SJSA1 (cell line): ENCODE data around the gene PTK7. TPM values are rescaled to one million over a fixed set of nuclear protein-coding genes. Genes with fewer than 3 reads are reported as not detected.
A peak's percentile ranks its signal among the peaks of the same experiment; 100 is the strongest.
"Not testable (repeated sequence)": the region's sequence is repeated elsewhere in the genome, so short reads cannot be mapped to it uniquely, and the experiment has no call there.

ENCODE experiments used
- DNase-seq, 2 experiments: peaks; one replicate each; pipeline ENCODE4 v3.0.0-alpha.2; 2015 to 2020; ENCODE audit warnings: low spot score in 2 of 2, low read depth in 1 of 2
- H3K27ac ChIP-seq: fragments of 250-450 bp; sonication (Bioruptor Pico); 2 replicates; pipeline ENCODE4 v1.5.1; 2020; ENCODE audit warnings: mild to moderate bottlenecking, moderate library complexity
- H3K27me3 ChIP-seq: fragments of 250-450 bp; sonication (Bioruptor Pico); replicated peaks from 2 replicates; pipeline ENCODE4 v1.5.1; 2020; ENCODE audit warnings: mild to moderate bottlenecking, moderate library complexity
- H3K36me3 ChIP-seq: fragments of 250-450 bp; sonication (Bioruptor Pico); 2 replicates; pipeline ENCODE4 v1.5.1; 2020; ENCODE audit warnings: mild to moderate bottlenecking
- H3K4me1 ChIP-seq: fragments of 250-450 bp; sonication (Bioruptor Pico); replicated peaks from 2 replicates; pipeline ENCODE4 v1.6.1; 2021; ENCODE audit warnings: mild to moderate bottlenecking
- H3K4me3 ChIP-seq: fragments of 250-450 bp; sonication (Bioruptor Pico); 2 replicates; pipeline ENCODE4 v1.5.1; 2020; ENCODE audit warnings: mild to moderate bottlenecking
- H3K9me3 ChIP-seq: fragments of 250-450 bp; sonication (Bioruptor Pico); replicated peaks from 2 replicates; pipeline ENCODE4 v1.5.1; 2020; ENCODE audit warnings: mild to moderate bottlenecking
- total RNA-seq: library from RNA; depleted of rRNA; stranded (reverse); fragments of >200 nt; shearing (Covaris generic); gene quantifications from 2 replicates; pipeline ENCODE4 v1.2.3, GENCODE V29; 2014; rRNA removed

PTK7 gene
- total RNA-seq: 60.6 and 87.0 TPM in 2 replicates

- H3K27ac ChIP-seq: peak within 1 kb of the TSS; percentile 33
- peak in 1 of 2 experiments; percentile 67 for DNase-seq
- H3K4me1 ChIP-seq: peaks cover 19% of the 10 kb centered on the region
- peaks cover 11% of the 10 kb centered on the region for H3K36me3 ChIP-seq
- no peaks in the 10 kb centered on the region for H3K9me3 ChIP-seq
- no peaks in the 10 kb centered on the region for H3K27me3 ChIP-seq
- peak within 1 kb of the TSS; percentile 94 for H3K4me3 ChIP-seq
Observed at GRCh38 chr6:43075670-43076463, at the start of gene PTK7. TSS of gene PTK7 (plus strand) at chr6:43076314. CDS start at chr6:43076489, 175 bp downstream.

DNA sequence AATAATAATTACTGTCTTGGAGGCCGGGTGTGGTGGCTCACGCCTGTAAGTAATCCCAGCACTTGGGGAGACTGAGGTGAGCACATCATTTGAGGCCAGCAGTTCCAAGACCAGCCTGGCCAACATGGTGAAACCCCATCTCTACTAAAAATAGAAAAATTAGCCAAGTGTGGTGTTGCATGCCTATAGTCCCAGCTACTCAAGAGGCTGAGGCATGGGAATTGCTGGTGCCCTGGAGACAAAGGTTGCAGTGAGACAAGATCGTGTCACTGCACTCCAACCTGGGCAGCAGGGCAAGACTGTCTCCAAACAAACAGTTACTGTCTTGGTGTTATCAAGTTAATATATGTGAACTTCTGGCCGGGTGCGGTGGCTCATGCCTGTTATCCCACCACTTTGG, 49.7 kb upstream of the PTK7 start:
- no peak overlapping the region for H3K4me3 ChIP-seq
- H3K27me3 ChIP-seq: no peaks in the 10 kb centered on the region
- peaks cover 92% of the 10 kb centered on the region for H3K36me3 ChIP-seq
- no peak overlapping the region for H3K27ac ChIP-seq
- H3K4me1 ChIP-seq: peaks cover 5% of the 10 kb centered on the region
- DNase-seq: no peak
- H3K9me3 ChIP-seq: no peaks in the 10 kb centered on the region

GRCh38 chr6:43029120-43029519, 47.0 kb upstream of the PTK7 start:
- peaks cover 97% of the 10 kb centered on the region for H3K36me3 ChIP-seq
- no peaks in the 10 kb centered on the region for H3K4me1 ChIP-seq
- no peak overlapping the region for H3K27ac ChIP-seq
- H3K27me3 ChIP-seq: no peaks in the 10 kb centered on the region
- H3K4me3 ChIP-seq: no peak overlapping the region
- no peak for DNase-seq
- no peaks in the 10 kb centered on the region for H3K9me3 ChIP-seq

- H3K9me3 ChIP-seq: no peaks in the 10 kb centered on the region
- H3K4me3 ChIP-seq: no peak overlapping the region
- no peak for DNase-seq
- H3K4me1 ChIP-seq: no peaks in the 10 kb centered on the region
- H3K27ac ChIP-seq: no peak overlapping the region
- no peaks in the 10 kb centered on the region for H3K27me3 ChIP-seq
- H3K36me3 ChIP-seq: peaks cover 90% of the 10 kb centered on the region
Observed at GRCh38 chr6:43032326-43032725, 43.8 kb upstream of the PTK7 start.

DNA sequence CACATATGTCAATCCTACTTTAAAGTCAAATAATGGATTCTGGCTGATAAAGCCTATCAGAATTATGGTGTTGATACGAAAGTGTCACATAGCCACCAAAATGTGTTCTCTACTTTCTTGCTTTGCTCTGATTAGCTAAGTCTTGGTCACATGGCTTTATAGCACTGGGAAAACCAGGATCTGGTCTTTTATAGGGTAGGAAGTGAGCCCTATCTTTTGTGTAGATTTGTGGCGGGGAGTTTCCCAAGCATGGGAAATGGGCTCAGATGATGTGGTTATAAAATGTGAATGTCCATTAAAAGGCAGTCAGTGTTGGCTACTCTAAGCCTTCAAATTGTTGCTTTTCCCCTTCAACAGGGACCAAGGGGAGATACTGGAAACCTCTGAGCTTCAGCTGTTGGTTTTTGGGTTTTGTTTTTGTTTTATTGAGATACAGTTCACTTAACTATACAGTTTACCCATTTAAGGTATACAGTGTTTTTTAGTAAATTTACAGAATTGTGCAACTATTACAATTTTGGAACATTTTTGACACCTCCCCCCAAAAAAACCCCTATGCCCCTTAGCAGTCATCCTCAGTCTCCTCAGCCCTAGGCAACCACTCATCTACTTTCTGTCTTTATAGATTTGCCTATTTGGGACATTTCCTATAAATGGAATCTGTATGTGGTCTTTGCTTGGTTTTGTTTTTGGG, 42.5 kb upstream of the PTK7 start:
- Histone ChIP-seq H3K4me1 (no peaks in the 10 kb centered on the region), H3K4me3 (no peak overlapping the region), H3K9me3 (no peaks in the 10 kb centered on the region), H3K27me3 (no peaks in the 10 kb centered on the region), H3K27ac (no peak overlapping the region), H3K36me3 (peaks cover 90% of the 10 kb centered on the region)
- DNase-seq: no peak

GRCh38 chr6:43034190-43034525, 42.0 kb upstream of the PTK7 start:
- Histone ChIP-seq H3K4me1 (no peaks in the 10 kb centered on the region), H3K9me3 (no peaks in the 10 kb centered on the region), H3K27ac (no peak overlapping the region), H3K4me3 (no peak overlapping the region), H3K27me3 (no peaks in the 10 kb centered on the region), H3K36me3 (peaks cover 90% of the 10 kb centered on the region)
- no peak for DNase-seq

DNA sequence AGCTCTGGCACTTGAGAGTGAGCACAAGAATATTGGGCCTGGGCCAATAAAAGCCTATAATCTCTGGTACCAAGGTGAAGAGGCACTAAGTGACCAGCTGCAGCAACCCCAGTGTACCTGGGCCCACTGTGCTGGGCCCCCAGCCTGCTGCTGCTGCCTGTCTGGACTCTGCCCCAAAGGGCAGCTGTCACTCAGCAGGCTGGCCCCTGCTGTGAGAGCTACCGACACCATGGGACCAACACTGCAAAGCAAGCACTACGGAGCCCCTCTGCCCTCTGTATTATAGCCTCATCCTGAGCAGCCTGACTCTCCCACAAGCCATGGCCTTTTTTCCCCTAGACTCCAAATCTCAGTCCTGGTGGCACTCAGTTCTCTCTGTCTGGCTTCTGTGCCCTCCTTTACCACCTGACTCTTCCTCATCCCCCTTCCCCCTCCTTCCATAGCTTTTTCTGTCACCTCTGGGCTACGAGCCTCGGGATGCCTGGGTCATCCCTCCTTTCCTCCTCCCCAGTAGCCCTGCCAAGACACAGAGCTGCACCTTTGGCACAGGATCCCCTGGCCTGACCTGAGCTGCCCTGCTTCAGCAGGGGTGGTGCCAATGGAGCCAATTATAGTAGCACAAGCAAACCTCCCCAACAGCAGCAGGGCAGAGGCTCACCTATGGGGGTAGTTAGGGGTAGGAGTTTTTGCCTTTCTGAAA, 40.5 kb upstream of the PTK7 start:
- DNase-seq: no peak
- Histone ChIP-seq H3K9me3 (no peaks in the 10 kb centered on the region), H3K27ac (no peak overlapping the region), H3K4me3 (no peak overlapping the region), H3K4me1 (no peaks in the 10 kb centered on the region), H3K27me3 (no peaks in the 10 kb centered on the region), H3K36me3 (peaks cover 85% of the 10 kb centered on the region)

GRCh38 chr6:43036712-43037111, 39.4 kb upstream of the PTK7 start:
- H3K27me3 ChIP-seq: no peaks in the 10 kb centered on the region
- H3K9me3 ChIP-seq: no peaks in the 10 kb centered on the region
- H3K4me3 ChIP-seq: no peak overlapping the region
- H3K36me3 ChIP-seq: peaks cover 83% of the 10 kb centered on the region
- DNase-seq: no peak
- H3K27ac ChIP-seq: no peak overlapping the region
- no peaks in the 10 kb centered on the region for H3K4me1 ChIP-seq

DNA sequence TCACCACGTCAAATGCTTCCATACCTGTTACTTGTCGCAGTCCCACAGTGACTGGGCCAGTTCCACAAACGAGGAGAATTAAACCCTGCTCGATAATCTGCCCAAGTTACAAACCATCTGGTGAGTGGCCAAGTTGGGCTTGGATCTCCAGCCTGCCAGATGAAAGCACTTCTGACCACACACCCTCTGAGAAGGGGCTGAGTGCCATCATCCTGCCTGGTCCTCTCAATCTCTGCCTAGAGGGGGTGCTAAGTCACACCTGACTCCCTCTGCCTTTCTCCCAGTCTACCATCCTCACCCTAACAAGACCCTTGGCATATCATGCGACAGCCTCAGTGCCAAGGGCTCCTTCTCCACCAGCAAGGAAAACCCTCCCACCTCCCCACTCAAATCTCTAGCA, 38.9 kb upstream of the PTK7 start:
- H3K9me3 ChIP-seq: no peaks in the 10 kb centered on the region
- H3K4me3 ChIP-seq: no peak overlapping the region
- no peak overlapping the region for H3K27ac ChIP-seq
- no peak for DNase-seq
- no peaks in the 10 kb centered on the region for H3K27me3 ChIP-seq
- no peaks in the 10 kb centered on the region for H3K4me1 ChIP-seq
- H3K36me3 ChIP-seq: peaks cover 80% of the 10 kb centered on the region

- Histone ChIP-seq H3K36me3 (peaks cover 80% of the 10 kb centered on the region), H3K4me3 (no peak overlapping the region), H3K27ac (no peak overlapping the region), H3K4me1 (no peaks in the 10 kb centered on the region), H3K27me3 (no peaks in the 10 kb centered on the region), H3K9me3 (no peaks in the 10 kb centered on the region)
- no peak for DNase-seq
Observed at GRCh38 chr6:43037706-43038105, 38.4 kb upstream of the PTK7 start.

DNA sequence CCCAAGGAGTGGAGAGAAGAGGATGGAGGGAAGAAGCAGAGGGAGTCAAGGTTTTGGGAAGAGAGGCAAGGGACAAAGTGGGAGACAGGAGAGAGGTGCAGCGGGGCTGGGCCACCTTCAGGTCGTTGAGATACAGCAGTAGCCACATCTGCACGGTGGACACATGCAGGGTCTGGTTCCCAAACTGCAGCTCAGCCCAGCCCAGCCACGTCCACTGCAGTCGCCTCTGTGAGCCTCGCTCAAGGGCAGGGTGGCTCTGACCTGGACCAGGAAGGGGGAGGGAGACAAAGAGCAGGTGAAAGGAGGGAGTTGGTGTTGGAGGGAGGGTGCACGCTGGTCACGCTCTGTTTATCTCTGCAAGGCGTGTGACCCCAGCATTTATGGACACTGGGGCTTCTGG, 37.4 kb upstream of the PTK7 start:
- no peaks in the 10 kb centered on the region for H3K27me3 ChIP-seq
- no peak overlapping the region for H3K27ac ChIP-seq
- no peaks in the 10 kb centered on the region for H3K4me1 ChIP-seq
- no peak overlapping the region for H3K4me3 ChIP-seq
- no peaks in the 10 kb centered on the region for H3K9me3 ChIP-seq
- H3K36me3 ChIP-seq: peaks cover 80% of the 10 kb centered on the region
- no peak for DNase-seq

- peaks cover 80% of the 10 kb centered on the region for H3K36me3 ChIP-seq
- H3K9me3 ChIP-seq: no peaks in the 10 kb centered on the region
- no peaks in the 10 kb centered on the region for H3K4me1 ChIP-seq
- H3K27ac ChIP-seq: no peak overlapping the region
- no peak for DNase-seq
- H3K27me3 ChIP-seq: no peaks in the 10 kb centered on the region
- no peak overlapping the region for H3K4me3 ChIP-seq
Observed at GRCh38 chr6:43040542-43041257, 35.4 kb upstream of the PTK7 start.

DNA sequence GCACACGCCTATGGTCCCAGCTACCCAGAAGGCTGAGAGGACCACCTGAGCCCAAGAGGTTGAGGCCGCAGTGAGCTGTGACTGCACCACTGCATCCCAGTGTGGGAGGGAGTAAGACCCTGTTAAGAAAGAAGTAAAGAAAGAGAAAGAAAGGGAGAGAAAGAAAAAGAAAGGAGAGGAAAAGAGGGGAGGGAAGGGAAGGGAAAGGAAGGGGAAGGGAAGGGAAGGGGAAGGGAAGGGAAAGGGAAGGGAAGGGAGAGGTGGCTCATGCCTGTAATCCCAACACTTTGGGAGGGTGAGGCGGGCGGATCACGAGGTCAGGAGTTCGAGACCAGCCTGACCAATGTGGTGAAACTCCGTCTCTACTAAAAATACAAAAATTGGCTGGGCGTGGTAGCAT, 34.6 kb upstream of the PTK7 start:
- DNase-seq, H3K4me3 ChIP-seq, H3K9me3 ChIP-seq, H3K27me3 ChIP-seq, H3K27ac ChIP-seq, H3K4me1 ChIP-seq: not testable (repeated sequence)
- H3K36me3 ChIP-seq: peaks cover 82% of the 10 kb centered on the region
